COR-L47 (cell line): ENCODE data around the gene SREBF2.

Experiments used
- DNase-seq: peaks from one replicate; lab custom pipeline; 2025; lab: John Stamatoyannopoulos, UW

Gene SREBF2

GRCh38 chr22:41908411-41909309 is 75.8 kb downstream of the SREBF2 start:
- no peak for DNase-seq

- no peak for DNase-seq
These were observed 76.6 kb downstream of the SREBF2 start for GRCh38 chr22:41909310-41910049.

GRCh38 chr22:41910050-41911000 is 77.4 kb downstream of the SREBF2 start:
- DNase-seq: no peak

GRCh38 chr22:41911001-41911611 is 78.2 kb downstream of the SREBF2 start:
- DNase-seq: no peak

DNA sequence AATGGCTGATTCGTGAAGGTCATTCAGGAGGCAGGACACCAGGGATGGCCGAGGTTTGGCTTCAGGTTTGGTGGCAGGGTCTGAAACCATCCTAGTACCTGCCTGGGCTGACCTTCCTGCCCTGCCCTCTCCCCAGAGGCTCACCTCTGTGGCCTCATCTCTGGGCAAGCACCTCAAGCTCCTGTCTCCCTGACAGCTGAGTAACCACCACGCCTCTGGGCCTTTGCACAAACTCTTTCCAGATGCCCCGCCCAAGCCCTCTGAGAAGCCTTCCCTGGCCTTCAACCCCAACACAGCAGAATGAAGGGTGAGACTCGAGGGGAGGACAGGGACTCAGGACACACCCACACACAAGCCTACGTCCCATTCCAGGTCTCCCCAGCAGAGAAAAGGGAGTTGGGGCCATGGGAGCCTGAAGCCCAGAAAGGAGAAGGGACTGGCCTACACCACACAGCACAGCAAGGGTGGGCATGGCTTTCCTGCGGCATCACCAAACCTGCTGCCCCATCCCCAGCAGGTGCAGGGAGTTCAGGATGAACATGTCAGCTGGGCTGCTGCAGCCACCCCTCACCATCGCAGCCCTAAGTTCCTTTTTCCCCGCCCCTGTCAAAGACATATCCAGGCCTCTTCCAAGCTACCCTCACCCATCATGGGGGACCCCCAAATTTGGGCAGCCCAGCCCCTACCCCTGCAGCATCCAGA is 79.6 kb downstream of the SREBF2 start:
- DNase-seq: no peak

GRCh38 chr22:41913040-41913719 is 80.3 kb downstream of the SREBF2 start:
- DNase-seq: no peak

GRCh38 chr22:41913842-41914534 is 81.1 kb downstream of the SREBF2 start:
- peak; percentile 35 for DNase-seq

- DNase-seq: no peak
These were observed 81.7 kb downstream of the SREBF2 start for GRCh38 chr22:41914611-41915034.

DNA sequence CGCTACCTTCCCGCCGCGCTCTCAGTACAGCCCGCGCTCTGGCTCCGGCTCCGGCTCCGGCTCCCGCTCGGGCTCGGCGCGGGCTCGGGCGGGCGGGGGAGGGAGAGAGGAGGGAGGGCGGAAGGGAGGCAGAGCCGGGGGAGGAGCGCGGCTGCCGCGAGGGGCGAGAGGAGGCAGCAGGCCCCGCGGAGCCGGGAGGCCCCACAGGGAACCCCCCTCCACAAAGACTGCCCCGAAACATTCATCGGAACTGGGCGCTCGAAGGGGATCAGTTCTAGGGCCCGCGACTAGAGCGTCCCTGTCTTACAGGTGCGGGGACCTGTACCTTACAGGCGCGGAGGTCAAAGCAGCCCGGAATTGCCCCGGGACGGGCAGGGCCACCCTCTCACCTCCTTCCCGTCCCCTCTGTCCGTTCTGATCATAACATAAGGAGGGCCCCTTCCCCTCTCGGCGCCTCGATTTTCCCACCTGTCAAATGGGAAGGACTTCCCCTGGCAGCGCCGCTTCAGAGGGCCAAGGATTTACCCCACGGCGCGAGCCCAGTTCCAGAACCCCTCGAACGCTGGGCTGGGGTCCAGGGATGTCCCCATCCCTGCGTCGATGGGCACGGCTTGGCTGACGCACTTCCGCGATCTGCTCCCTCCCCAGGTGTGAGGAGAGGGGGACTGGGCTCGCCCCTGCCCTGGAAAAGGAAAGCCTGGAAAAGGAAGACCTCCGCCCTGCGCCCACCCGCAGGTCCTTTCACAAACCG is 82.3 kb downstream of the SREBF2 start, which contains the start of gene SHISA8:
SHISA8 (minus strand) TSS at position 40 of the 751 bp plus-strand sequence. CDS start 407 bp downstream, outside the sequence.
- DNase-seq: peak; percentile 40

DNA sequence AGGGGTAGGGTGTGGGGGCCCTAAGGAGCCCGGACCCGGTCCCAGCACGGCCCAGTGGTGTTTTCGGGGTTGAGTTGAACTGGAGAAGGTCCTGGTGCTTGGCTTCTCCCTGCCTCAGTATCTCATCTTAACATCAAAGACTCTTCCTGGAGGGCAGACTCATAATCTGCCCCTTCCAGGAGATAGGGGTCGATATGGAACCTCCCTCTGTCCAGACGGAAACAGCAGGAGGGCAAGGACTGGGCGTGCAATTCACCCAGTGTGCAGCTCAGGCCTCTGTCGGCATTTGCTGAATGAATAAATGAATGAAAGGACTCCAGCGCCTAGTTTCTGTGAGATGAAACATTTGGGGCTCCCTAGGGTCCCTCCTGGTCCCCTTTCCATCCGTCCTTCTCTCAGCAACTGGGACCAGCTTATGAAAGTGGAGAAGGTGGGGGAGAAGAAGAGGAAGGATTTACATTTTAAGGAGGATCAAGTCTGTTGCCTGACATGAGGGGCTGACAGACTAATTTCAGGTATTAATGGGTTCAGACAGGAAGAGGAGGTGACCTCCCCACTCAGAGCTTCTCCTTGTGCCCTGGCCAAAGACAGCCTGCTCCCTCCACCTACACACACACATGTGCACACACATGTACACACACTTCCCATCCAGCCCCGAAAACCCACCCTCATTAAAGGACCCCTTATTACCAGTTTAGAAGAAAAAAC is 83.0 kb downstream of the SREBF2 start:
- no peak for DNase-seq

GRCh38 chr22:41916745-41917358 is 83.9 kb downstream of the SREBF2 start:
- DNase-seq: no peak

DNA sequence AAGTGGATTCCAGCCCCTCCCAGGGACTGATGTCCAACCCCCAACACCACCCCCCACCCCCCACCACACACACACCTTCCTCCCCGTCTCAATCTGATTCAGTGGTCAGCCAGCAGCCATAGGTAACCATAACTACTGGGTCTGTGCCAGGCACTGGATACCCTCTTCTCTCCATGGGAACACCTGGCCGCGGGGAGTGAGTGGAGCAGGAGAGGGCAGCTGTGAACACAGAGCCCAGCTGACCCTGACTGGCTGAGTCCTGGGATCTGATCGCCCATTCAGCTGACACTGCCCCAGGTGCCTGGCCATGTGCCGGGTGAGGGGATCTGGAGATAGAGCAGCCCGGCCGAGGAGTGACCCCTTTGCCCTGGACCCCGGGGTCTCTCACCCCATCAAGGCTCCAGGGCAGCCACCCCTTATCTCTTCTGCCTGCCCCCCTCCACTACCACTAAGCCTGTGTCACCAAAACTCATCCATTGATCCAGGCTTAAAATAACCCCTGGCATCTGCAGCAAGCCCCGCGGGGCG is 84.5 kb downstream of the SREBF2 start:
- peak; percentile 49 for DNase-seq

- DNase-seq: peak; percentile 44
These were observed 85.2 kb downstream of the SREBF2 start for GRCh38 chr22:41917903-41918791.

- no peak for DNase-seq
These were observed 86.7 kb downstream of the SREBF2 start for GRCh38 chr22:41919357-41920224.

GRCh38 chr22:41920271-41920976 is 87.5 kb downstream of the SREBF2 start:
- DNase-seq: no peak
